B cell (primary cell): Measurements from ENCODE around the gene UBE2G2.

Experiments used
- CTCF ChIP-seq: fragments of 200-600 bp; IDR thresholded peaks from one replicate; pipeline ENCODE4 v1.8.0; 2022; ENCODE audit warnings: antibody characterized with exemption, mild to moderate bottlenecking
- EZH2 ChIP-seq: IDR thresholded peaks from 2 replicates; pipeline ENCODE4 v1.6.1; 2012; ENCODE audit warnings: borderline replicate concordance, low read depth, mild to moderate bottlenecking, moderate library complexity, low read length; ENCODE audit not compliant: insufficient read depth, poor library complexity, severe bottlenecking

GRCh38 chr21:44789880-44790279 is 11.7 kb downstream of the UBE2G2 start:
- no peak for TF ChIP-seq CTCF
- TF ChIP-seq EZH2, result no peak
